ENCODE results near the gene ARHGAP23.
A peak's percentile ranks its signal among the peaks of the same experiment; 100 is the strongest.

ARHGAP23 gene

DNA sequence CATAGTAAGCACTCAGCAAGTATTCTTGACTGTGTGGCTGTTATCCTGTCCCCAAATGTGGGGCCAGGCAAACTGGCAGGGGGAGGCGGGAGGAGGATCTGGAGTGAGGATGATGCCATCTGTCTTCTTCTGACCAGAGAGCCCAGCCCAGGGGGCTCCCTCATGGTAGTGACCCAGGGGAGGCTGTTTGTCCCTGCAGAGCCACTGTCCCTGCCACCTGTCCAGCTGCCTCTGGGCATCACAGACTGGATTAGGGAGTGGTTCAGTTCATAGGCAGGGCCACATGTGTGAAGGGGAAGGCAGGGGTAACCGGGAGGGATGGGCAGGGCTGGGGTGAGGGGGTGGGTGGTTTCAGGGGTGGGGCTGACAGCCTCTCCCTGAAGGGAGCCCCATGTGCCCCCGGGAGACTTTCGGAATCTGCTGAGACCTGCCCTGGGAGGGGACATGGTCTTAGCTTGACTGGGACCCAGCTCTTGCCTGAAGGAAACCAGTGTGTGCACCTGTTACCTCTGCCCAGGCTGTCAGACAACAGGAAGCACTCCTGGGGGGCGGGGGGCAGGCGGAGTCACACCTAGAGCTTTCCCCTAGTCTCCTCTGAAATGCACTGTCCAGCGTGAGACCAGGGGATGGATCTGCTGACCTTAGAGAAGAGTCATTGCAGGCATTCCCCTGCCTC lies 15.2 kb downstream of the ARHGAP23 start:
- DNase-seq = no peak

DNA sequence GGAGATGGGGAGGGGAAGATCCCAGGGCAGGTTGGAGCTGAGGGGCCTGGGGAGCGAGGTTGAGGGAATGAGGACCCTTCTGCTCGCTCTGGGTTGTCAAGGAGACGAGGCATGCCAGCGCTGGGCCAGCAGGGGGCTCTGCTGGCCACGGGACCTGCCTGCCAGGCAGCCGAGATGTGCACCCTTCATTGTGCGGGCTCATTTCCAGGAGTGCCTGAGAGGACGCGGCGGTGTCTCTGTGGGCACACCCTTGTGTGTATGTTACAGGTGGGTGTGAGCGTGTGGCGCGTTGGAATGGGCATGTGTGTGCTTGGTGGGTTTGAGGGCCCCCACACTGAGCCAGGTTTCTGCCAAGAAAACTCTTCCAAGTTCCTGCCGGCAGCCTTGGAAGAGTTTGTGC lies 15.9 kb downstream of the ARHGAP23 start:
- peak in 1 of 2 experiments; percentile 52 for DNase-seq

DNA sequence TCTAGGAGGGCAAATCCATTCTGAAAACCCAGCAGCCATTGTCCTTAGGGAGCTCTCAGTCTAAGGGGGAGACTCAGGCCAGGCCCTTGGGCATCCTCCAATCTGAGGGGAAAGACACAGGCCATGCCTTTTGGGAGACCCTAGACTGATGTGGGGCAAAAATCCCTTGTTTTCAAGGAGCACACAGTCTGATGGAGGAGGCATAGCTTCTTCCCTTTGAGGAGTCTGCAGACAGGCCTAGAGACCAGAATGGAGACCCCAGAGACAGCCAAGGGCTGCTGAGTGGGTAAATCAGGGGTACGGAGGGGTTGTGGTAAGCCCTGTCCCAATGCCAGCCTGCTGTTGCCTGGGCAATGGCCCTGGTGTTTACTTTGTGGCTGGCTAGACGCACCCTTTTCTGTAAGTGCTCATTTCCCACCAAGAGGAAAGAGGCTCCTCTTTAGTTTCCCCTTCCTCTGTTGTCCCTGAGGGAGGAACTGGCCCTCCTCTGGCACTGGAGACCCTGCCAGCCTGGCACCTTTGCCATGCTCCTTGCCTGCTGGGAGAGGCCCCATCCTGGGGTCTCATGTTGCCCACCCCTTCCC lies 19.3 kb downstream of the ARHGAP23 start:
- DNase-seq = no peak

DNA sequence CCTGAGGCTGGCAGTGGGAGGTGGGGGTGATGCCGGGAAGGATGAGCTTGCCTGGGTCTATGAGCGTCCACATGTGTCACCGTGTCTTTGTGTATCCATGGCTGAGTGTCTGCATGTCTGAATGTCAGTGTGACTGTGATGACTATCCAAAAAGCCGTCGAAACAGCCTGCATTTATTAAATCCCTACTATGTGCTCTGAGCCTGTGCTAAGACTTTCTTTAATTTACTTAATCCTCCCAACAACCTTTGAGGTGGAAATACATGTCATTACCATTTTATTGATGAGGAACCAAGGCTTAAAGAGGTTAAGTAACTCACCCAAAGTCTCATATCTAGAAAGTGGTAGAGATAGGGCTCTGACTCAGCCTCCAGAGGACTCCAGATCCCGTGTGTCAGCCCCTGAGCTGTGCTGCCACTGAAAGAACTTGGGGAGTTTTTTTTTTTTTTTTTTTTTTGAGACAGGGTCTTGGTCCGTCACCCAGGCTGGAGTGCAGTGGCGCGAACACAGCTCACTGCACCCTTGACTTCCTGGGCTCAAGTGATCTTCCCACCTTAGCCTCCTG lies 20.0 kb downstream of the ARHGAP23 start:
- no peak for DNase-seq

DNA sequence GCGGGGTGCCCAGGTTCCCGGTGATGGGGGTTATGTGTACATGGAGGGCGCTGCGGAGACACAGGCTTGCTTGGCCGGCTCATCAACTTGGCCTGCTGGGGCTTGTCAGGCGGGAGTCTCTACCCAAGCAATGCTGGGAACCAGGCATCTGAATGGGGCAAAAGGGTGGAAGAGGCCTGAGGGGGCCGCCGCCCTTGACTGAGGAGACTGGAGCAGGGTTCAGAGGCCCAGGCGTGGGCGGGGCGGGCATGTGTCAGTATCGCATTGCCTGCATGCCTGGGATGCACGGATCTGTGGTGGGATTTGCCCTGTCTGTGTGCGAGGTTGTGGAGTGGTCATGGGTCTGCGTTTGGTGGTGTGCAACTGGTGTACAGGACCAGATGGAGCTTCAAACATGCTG lies 21.1 kb downstream of the ARHGAP23 start:
- no peak for DNase-seq

DNA sequence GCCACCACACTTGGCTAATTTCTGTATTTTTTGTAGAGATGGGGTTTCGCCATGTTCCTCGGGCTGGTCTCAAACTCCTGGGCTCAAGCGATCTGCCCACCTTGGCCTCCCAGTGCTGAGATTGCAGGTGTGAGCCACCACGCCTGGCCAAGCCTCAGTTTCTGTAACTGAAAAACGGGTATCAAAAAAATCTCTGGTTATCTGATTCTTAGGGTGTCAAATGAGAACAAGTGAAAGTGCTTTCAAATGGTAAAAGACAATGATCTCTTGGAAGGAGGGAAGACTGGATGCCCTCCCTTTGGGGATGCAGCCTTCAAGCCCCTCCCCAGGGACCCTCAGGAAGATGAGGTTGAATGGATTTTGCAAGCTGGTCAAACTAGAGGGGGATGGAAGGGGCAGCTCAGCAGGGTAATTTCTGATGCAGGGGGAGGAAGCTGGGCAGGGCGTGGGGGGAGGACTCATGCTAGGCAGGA lies 22.3 kb downstream of the ARHGAP23 start:
- no peak for DNase-seq

DNA sequence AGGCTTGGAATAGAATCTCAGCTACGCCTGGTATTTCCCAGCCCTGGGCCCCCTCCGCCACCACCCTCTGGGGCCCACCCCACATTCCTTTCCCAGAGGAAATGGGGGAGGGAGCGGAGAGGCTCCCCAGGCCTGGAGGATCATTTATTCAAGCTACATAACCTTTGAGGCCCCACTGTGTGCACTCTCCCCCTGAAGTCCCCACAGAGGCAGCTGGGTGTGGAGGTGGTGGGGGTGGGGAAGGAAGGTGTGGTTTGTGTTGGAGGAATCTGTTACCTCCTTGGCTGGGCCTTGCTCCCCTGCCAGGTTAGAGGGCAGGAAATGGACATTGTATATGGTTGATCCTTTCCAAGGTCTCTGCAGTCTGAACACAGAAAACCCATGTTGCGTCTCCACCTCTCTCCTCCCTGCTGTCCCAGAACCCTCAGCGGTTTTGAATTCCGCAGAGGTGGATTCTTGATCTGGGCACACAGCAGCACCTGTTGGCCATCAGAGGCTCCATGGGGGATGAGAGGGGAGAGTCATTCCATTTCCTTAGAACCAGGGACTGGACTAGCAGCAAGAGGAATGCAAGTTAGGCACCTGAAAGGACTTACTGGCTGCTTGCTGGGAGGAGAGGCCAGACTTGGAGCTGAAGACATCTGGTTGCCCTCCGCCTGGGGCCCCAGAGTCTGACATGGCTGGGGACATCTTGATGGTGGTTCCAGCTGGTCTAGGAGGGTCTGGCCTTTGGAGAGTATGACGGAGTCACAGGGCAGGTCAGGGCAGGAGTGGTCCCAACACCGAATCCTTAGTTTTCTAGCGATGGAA lies 23.0 kb downstream of the ARHGAP23 start:
- DNase-seq = no peak

DNA sequence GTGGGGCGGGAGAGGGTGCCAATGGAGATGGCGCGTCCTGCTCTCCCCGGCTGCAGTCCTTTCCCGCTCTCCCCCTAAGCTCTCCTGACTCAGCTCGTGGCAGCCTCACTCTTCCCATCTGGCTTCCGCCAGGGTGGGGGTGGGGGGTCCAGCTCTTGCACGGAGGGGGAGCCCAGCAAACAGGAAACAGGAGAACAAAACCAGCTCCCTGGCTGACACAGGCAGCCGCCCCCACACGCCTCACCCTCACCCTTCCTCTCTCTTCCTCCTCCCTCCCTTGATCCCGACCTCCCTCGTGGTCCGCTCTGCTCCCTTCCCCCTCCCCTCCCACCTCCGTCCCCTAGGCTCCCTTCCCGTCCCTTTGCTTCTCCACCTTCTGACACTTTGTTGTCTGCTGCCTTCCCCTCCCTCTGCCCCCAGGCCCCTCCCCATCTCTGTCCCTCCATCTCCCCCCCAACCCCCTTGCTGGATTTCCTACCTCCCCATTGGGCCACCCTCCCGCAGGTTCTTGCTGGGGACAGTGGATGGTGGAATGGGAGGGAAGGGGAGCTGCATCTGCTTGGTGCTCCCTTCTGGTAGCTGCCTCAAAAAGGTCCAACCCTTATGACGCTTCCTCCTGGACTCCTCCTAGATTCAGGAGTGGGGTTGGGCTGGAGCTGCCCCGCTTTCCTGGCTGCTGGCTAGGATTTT lies 23.7 kb downstream of the ARHGAP23 start:
- DNase-seq = no peak

DNA sequence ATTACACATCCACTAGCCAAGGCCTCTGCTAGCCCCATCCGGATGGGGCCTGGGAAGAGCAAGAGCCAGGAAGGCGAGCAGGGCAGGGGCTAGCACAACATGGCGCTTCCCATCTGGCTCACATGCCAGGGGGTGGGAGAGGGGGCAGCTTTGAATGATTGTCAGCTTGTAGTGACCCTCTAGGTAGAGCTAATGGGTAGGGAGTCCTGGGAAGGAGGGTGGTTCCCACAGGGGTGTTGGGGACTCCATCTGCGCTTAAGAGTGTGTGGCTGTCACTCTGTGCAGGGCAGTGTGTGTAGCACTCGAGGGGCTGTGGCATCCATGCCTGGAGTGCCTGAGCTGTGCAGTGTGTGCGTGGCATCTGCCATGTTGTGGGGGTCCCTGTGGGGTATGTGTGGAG lies 24.5 kb downstream of the ARHGAP23 start:
- DNase-seq = no peak

DNA sequence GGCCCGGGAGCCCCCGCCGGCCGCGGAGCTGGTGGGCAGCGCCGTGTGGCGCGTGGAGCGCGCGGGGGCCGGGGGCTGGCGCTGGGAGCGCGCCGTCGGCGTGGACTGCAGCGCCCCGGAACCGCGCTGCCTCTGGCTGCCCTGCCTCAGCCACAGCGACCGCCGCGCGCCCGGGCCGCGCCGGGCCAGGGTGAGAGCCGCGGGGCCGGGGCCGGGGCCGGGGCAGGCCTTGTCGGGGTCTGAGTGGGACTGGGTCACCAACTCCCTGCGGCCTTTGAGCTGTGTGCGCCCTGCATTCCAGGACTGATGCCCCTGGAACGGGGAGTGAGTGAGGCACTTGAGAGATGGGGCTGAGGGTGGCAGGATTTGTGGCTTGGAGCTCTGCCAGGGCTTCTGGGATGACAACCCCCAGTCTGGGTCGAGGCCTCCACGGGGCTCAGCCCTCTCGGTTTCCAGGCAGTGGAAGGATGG lies 25.7 kb downstream of the ARHGAP23 start:
- DNase-seq = no peak

DNA sequence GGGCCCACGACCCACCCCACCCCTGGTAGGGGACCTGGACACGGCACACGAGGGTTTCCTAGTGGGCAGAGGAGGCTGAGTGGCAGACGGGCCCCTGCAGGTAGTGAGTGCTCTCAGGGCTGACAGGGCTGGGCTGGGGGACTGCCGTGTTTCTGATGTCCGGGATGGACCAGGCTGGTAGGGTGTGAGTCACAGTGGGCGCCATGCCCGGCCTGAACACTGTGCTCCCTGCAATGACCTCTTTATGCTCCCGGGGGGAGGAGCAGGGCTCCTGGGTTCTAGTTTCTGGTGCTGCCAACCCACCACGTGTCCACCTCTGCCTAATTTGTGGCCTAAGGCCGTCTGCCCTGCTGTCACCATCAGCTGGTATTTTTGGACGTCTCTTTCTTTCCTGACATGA lies 26.3 kb downstream of the ARHGAP23 start:
- DNase-seq = no peak

DNA sequence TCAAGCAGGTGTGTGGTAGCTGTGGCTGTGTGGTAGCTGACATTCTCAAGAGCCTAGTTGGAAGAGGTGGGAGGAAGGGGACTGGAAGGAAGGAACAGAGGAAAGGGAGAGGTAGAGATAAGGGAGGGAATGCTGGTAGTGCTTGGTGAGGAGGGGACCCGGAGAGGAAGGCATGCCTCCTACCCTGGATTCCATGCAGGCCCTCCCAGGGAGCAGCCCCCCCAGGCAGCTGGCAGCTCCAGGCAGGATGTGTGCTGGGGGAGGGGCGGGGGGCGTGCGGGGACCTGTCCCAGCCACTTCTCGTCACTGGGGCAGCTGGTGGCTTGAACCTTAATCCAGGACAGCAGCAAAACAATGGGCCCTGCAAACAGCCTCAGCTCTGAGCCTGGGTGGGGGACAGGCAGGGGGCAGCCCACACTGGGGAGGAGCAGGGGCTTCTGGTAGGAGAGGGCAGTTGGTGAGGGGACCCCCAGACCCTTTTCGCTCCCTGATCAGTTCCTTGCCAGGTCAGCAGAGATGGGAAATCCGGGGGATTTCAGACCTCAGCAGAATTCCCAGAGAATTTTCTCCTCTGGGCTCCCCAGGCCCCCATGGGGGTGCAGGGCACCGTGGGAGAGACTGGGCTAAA lies 27.1 kb downstream of the ARHGAP23 start:
- DNase-seq = no peak

DNA sequence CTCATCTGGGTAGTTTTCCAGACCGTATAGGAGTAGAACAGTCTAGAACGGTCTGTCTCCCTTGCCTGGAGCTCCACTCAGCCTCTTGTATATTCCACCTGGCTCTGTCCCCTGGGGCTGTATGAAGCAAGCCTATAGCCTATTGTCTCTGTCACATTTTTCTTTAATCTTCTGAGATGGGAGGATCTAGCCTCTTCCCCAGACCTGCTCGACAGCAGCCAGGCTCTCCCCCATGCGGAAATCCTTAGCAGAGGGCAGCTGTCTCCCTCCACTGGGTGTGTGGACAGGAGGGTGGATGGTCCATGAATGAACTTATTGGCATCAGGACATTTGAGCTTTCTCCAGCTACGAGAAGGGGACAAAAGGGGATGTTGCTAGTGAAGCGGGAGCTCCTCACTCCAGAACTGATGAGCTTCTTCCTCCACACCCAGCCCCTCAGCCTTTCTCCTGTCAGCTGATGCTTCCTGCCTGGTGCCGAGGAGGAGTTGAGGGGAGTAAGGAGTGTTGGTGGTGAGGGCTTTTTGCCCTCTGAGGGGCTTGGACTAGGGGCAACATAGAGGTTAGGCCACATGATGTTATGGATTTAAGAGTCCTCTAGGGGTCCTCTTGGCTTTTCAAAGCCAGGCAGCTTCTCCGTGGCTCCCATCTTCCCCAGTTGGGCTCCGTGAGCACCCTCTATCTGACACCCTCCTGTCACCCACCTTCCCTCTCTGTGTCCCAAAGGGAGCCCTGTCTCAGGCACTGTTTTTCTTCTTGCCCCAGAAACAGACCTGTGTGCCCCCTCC lies 28.0 kb downstream of the ARHGAP23 start:
- no peak for DNase-seq

DNA sequence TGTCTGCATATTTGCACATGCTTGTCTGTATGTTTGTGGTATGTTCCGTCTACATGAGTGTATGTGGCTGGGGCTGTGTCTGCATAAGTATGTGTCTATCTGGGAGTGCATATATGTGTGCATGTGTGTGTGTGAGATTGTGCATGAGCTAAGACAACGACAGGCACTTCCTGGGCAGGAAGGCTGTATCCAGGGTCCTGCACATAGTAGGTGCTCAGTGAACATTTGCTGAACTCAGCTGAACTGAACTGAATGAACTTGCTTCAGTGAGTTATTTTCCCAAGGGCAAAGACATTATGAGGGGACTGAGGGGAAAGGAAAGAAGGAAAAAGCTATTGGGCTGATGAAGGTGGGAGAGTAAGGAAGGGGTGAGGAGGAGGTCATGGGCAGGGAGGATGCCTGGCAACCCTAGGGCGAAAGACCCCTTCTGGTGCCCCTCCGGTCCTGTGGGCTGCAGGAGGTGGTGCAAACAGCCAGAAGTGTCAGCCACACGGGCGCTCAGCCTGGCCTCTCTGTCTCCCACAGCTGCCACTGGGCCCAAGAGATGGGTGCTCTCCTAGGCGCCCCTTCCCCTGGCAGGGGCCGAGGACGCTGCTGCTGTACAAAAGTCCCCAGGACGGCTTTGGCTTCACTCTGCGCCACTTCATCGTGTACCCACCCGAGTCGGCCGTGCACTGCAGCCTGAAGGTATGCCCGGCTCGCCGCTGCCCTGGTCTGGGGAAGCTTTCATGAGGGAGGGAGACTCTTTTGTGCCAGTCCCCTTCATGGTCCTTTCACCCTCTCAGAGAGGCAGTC lies 29.5 kb downstream of the ARHGAP23 start:
- no peak for DNase-seq

DNA sequence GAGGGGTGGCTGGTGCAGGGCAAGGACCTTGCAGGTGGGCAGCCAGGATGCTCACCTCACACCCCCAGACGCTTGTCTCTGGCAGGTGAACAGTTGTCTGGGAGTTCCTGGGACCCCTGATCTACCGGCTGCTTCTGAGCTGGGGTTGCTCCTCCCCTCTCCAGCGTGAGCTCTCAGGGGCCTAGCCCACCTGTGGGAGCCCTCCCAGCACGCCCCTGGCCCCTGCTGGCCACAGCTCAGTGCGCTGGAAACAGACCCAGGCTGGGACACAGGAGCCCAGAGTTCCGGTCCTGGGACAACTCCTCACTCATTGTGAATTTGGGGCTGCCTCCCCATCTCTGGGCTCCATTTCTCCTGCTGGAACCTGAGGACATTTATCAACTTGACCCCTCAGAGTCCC lies 30.3 kb downstream of the ARHGAP23 start:
- no peak for DNase-seq

DNA sequence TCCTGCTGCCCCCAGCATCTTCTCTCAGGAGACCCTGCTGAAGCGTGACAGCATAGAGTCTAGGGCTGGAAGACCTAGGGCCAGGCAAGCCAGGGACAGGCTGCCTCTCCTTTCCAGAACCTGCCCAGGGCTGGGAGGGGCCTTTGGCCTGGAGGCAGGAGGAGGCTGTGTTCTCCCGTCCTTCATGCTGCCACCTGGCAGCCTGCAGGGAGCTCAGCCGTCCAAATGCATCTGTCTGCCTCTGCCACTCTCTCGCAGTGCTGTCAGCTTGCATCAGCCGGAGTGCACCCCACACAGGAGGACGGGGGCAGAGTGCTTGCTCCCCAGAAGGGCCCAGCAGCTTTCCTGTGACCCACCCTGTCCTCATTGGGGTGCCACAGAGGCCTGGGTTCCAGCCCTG lies 31.3 kb downstream of the ARHGAP23 start:
- no peak for DNase-seq

DNA sequence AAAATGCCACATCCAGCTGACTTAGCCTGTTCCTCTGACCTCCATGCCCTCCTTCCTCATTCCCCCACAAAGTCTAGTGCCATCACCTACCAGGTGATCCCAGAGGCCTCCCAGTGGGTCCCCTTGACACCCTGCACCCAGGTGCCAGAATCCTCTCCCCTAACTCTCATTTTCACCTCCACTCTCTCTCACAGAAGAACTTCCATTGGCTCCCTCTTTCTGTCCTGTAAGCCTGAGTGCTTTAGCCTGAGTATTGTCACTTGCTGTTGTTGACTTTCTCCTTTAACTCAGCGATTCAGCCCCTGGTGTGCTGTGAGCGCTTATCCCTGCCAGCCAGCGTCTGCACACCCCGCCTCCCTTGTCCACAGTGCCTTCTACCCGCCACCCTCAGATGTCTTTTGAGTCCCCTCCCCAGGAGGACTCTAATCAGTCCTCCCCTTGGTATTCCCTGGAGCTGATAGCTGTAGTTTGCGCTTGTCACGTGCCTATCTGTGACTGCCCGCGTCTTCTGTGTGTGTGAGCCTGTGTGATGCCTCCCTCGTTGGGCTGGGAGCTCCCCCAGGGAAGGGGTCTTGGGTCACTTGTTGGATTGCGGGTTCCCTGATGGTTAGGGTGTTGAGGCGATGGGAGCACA lies 31.9 kb downstream of the ARHGAP23 start:
- no peak for DNase-seq

DNA sequence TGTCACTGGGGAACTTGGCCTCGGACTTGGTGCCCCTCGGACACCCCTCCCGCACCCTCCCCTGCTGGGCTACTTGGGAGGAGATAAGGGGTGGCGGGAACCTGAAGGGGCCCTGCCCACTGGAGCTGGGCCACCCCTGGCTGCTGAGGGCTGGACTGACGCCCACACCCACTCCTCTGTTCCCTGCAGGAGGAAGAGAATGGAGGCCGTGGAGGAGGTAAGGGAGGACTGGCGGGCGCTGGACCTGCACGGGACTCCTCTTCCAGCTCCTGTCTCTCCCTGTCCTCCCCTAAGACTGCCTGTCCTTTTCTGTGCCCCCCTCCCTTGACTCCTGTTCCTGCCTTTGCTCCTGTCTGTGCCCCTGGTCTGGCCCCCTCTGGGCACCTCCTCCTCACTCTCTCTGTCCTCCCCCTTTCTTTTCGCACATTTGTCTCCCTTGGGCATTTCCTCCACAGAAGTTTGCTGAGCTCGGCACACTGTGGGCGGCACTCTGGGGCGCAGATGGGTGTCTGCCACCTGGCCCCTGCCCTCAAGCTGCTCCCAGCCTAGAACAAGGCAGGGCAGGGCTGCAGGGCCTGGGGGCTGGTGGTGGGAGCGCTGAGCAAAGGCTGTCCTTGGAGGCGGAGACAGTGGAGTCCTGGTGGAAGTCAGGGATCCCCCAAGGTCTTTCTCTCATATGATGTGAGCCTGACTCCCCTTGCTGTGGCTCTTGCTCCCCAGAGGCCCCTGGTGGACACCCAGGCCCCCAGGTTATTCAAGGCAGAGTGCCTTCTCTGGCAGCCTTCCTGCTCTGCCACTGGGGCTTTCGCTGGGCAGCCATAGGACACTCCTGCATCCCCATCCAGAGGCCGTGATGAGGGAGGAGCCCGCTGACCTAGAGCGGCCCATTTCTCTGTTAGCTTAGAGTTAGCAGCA lies 32.7 kb downstream of the ARHGAP23 start:
- no peak for DNase-seq

DNA sequence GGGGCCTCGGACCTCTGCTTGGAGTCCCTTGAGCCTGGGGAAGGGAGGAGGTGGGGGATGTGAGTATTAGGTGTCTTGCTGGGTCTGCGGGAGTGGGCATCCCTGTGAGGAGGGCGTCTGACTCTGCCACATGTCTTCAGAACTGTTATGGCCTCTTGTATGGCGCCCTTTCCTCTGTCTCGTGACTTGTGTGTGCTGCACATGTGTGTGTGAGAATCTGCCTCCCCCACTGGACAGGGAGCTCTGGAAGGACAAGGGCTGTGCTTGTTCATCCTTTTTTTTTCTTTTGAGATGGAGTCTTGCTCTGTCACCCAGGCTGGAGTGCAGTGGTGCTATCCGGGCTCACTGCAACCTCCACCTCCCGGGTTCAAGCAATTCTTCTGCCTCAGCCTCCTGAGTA lies 33.4 kb downstream of the ARHGAP23 start:
- DNase-seq = no peak
